GM19372 (cell line): Measurements from ENCODE around the gene ABCA10.
"Not testable (repeated sequence)": the region's sequence is repeated elsewhere in the genome, so short reads cannot be mapped to it uniquely, and the experiment has no call there.

Experiments
- ATAC-seq: cut with Tn5 transposase; IDR thresholded peaks from one replicate; pipeline ENCODE4 v1.9.1; 2021; ENCODE audit warnings: mild to moderate bottlenecking, low read depth, moderate library complexity; ENCODE audit not compliant: unreplicated experiment

The ABCA10 gene

GRCh38 chr17:69173118-69173517, 55.5 kb downstream of the ABCA10 start:
- no peak for ATAC-seq

GRCh38 chr17:69170377-69170776, 58.2 kb downstream of the ABCA10 start:
- no peak for ATAC-seq

GRCh38 chr17:69168642-69169041, 60.0 kb downstream of the ABCA10 start:
- not testable (repeated sequence) for ATAC-seq

- ATAC-seq, result no peak
These were observed 61.7 kb downstream of the ABCA10 start for GRCh38 chr17:69166957-69167356.

- ATAC-seq, result no peak
These were observed 64.4 kb downstream of the ABCA10 start for GRCh38 chr17:69164206-69164605.

GRCh38 chr17:69159418-69159817, 69.2 kb downstream of the ABCA10 start:
- no peak for ATAC-seq

GRCh38 chr17:69154267-69154666, 74.4 kb downstream of the ABCA10 start:
- ATAC-seq, result no peak

- no peak for ATAC-seq
These were observed 78.3 kb downstream of the ABCA10 start for GRCh38 chr17:69150333-69150732.

- no peak for ATAC-seq
These were observed 81.2 kb downstream of the ABCA10 start for GRCh38 chr17:69147460-69147859.

GRCh38 chr17:69144331-69145255, 84.0 kb downstream of the ABCA10 start:
- no peak for ATAC-seq

- ATAC-seq, result no peak
These were observed 84.9 kb downstream of the ABCA10 start for GRCh38 chr17:69143683-69144231.

- no peak for ATAC-seq
These were observed 85.5 kb downstream of the ABCA10 start for GRCh38 chr17:69143151-69143550.

GRCh38 chr17:69142175-69142802, 86.3 kb downstream of the ABCA10 start:
- no peak for ATAC-seq

GRCh38 chr17:69141431-69142174, 87.0 kb downstream of the ABCA10 start, which contains the start of gene ABCA6:
TSS of gene ABCA6 (minus strand) at chr17:69141895. CDS start at chr17:69140703, 1,192 bp downstream.
- no peak for ATAC-seq

GRCh38 chr17:69134112-69134511, 94.5 kb downstream of the ABCA10 start:
- no peak for ATAC-seq

GRCh38 chr17:69130627-69131296, 97.9 kb downstream of the ABCA10 start:
- no peak for ATAC-seq

- ATAC-seq, result no peak
These were observed 105.0 kb downstream of the ABCA10 start for GRCh38 chr17:69123626-69124025.

GRCh38 chr17:69122065-69122464, 106.6 kb downstream of the ABCA10 start:
- no peak for ATAC-seq

- ATAC-seq, result no peak
These were observed 110.5 kb downstream of the ABCA10 start for GRCh38 chr17:69117855-69118784.
